IPS-18c (cell line): ENCODE data around the gene ADGRF1.
"Not testable (repeated sequence)": the region's sequence is repeated elsewhere in the genome, so short reads cannot be mapped to it uniquely, and the experiment has no call there.

Experiments used
- H3K4me3 ChIP-seq: 2 replicates; pipeline ENCODE4 v1.7.0; 2013; ENCODE audit warnings: low read depth, mild to moderate bottlenecking, low read length, moderate library complexity; ENCODE audit not compliant: insufficient read depth
- H3K9me3 ChIP-seq: one replicate; pipeline ENCODE4 v1.6.1; 2013; ENCODE audit warnings: mild to moderate bottlenecking, low read length, moderate library complexity; ENCODE audit not compliant: control insufficient read depth, insufficient read depth

The ADGRF1 gene

GRCh38 chr6:47042275-47042791 is at the start of gene ADGRF1:
ADGRF1 (minus strand) TSS chr6:47042332; CDS start chr6:47029061, 13,271 bp downstream.
- no peak within 1 kb of the TSS for H3K4me3 ChIP-seq
- H3K9me3 ChIP-seq = no peaks in the 10 kb centered on the region

DNA sequence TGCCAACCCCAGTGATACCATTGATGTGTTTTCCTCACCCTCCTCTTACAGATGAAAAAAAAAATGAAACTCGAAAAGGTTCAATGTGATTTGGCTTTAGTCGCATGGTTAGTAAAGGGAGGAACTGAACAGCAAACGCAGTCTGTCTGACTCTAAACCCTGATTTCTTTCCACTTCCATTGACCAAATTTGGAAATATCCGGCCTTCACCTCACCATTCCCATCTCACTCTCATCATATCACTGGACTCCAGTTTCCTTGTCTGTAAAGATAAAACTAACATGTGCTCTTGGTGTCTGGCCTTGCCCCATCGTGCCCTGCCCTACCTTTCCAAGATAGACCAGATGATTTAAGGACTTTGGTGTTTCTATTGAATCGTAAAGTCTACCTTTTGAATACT is 48.7 kb upstream of the ADGRF1 start:
- no peaks in the 10 kb centered on the region for H3K9me3 ChIP-seq
- no peak overlapping the region for H3K4me3 ChIP-seq

GRCh38 chr6:47089473-47089872 is 47.3 kb upstream of the ADGRF1 start:
- not testable (repeated sequence) for H3K4me3 ChIP-seq, H3K9me3 ChIP-seq

DNA sequence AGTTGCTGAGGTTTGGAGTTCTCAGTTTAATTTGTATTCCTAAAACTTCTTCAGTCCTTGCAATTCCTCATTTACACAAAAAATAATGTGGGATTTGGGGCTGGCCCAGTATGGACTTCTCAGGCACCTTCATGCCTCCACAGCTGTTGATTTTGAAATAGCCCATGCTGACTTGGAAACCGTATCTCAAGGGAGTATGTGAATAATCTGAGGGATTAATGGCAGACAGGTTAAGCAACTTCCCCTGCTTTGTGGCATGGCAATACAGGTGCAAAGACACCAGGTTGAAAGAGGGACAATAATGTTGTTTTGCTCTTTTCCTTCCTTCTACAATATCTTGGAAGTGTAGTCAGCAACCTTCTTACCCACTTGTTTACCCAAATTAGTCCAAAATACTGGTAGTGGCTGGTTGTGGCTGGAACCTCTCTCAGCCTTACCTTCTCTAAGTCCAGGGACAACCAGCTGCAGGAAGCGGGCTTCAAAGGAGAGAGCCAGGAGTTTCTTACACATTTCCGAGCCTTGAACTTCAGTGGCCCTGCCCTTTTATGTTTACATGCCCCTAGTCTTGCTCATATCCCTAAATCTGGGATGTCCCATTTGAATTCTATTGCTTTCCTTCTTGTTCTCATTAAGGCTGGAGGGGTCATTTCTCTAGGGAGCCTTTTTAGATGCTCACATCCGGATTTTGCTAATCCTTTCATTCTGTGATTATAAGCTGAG is 44.1 kb upstream of the ADGRF1 start:
- H3K4me3 ChIP-seq = no peak overlapping the region
- H3K9me3 ChIP-seq = no peaks in the 10 kb centered on the region

DNA sequence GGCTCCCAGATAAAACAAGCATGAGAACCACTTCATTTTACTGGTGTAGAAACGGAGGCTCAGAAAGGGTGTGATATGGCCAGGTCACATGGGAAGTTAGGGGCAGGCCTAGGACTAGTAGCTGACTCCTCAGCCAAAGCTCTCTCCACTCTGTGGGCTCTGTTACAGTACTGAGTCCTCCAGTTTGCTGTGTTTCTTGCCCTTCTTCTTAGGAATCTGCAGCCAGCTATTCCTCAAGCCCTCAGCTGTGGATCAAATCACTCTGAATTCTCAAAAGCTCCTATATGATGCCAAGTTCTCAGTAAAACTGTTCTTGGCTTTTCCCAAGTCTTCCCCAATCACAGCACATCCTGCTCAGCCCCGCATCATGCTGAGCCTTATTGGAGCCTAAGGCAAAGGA is 42.5 kb upstream of the ADGRF1 start:
- H3K9me3 ChIP-seq = no peaks in the 10 kb centered on the region
- H3K4me3 ChIP-seq = no peak overlapping the region

GRCh38 chr6:47083586-47084047 is 41.5 kb upstream of the ADGRF1 start:
- H3K9me3 ChIP-seq = no peaks in the 10 kb centered on the region
- H3K4me3 ChIP-seq = no peak overlapping the region

DNA sequence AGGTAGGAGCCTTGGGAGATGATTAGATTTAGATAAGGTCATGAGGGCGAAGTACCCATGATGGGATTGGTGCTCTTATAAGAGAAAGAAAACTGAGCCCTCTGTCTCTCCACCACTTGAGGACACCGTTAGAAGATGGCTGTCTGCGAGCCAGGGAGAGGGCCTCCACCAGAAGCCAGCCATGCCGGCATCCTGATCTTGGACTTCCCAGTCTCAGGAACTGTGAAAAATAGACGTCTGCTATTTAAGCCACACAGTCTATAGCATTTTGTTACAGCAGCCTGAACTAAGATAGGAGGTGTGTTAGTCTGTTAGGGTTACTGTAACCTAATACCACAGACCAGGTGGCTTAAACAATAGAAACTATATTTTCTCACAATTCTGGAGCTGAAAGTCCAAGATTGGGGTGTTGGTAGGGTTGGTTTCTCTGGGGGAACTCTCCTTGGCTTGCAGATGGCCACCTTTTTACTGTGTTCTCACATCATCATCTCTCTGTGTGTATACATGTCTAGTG is 38.0 kb upstream of the ADGRF1 start:
- no peaks in the 10 kb centered on the region for H3K9me3 ChIP-seq
- no peak overlapping the region for H3K4me3 ChIP-seq

GRCh38 chr6:47079638-47080037 is 37.5 kb upstream of the ADGRF1 start:
- no peaks in the 10 kb centered on the region for H3K9me3 ChIP-seq
- no peak overlapping the region for H3K4me3 ChIP-seq

GRCh38 chr6:47078991-47079390 is 36.9 kb upstream of the ADGRF1 start:
- no peaks in the 10 kb centered on the region for H3K9me3 ChIP-seq
- no peak overlapping the region for H3K4me3 ChIP-seq

GRCh38 chr6:47076422-47077344 is 34.6 kb upstream of the ADGRF1 start:
- Histone ChIP-seq H3K4me3 (no peak overlapping the region), H3K9me3 (no peaks in the 10 kb centered on the region)

DNA sequence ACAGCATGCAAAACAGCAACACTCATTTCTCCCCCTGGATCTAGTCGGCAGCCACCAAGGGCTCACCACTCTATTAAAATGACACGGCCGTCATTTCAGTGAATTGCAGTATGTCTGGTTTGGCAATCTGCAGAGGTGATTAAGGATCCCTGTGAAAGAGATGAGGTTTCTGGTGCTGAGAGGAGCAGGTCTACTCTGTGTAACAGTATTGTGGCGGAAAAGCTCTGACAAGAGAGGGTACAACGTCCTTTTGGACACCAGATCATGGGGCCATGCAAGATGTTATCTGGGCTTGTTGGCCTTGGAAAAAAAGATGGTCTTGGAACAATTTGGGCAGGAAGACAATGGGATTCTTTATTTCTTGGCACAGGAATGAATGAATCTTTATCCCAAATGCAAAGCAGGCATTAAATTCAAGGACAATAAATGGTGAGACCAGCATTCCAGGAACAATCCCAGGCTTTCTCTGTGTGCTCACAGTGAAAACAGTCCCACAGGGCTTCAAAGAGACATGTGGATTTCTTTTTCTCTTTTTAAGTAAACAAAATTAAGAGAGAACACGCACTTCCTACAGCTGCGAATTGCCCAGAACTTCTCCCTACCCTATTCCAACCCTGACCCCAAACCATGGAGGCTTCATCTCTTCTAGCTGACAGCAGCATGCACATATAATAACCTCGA is 33.7 kb upstream of the ADGRF1 start:
- no peaks in the 10 kb centered on the region for H3K9me3 ChIP-seq
- H3K4me3 ChIP-seq = no peak overlapping the region

DNA sequence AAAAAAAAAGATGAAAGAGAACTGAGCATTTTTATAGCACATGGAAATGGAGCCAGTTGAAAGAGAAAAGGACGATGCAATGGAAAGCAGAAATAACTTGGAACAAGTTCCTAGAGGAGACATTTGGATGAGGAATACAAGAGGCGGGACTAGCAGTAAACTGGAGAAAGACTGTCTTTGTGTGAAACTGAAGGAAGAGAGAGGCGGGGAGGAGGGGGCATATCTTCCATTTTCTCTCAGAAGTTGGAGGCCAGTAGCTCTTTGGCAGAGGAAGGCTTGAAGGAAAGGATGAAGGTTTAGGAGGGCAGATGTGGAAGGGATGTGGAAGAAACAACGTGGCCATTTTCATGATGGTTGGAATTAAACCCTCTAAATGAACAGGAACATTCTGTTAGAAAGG is 33.0 kb upstream of the ADGRF1 start:
- H3K9me3 ChIP-seq = no peaks in the 10 kb centered on the region
- H3K4me3 ChIP-seq = no peak overlapping the region

DNA sequence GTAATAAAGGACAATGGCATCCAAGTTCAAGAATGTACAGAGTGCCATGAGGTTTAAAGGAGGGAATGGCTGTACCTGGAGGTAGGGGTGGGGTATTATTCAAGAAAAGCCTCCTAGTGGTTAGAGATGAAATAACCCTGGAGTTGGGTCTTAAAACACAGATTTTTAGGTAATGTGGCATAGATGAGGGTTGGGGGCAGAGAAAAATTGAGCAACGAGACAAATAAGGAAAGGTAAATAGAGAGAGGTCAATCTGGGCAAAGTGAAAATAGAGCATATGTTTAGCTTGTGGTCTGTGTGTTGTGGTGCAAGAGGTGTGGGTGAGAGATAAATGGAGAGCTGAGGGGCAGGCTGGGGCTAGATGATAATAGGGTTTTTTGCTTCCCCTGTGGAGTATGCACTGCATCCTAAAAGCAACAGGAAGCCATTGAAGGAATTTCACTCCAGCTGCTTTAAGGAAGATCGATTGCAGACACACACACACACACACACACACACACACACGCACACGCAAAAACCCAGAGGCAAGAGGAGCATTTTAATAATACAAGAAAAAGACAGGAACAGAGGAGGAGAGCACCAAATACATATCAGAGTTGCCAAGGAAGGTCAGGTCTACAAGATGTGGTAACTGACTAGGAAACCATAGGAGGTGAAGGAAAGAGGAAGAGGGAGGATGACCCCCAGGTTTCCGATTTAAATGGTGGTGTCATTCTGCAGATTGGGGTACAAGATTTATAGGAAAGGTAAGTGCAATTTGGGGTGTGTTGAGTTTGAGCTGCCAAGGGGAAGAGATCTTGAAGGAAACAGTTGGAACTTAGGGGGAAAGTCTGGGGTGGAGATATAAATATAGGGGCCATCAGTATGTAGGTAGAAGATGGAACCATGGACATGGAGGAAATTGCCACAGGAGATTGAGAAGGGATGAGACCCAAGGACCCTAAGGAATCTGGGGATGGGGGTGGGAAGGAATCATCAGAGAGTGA is 31.3 kb upstream of the ADGRF1 start:
- no peak overlapping the region for H3K4me3 ChIP-seq
- H3K9me3 ChIP-seq = no peaks in the 10 kb centered on the region

DNA sequence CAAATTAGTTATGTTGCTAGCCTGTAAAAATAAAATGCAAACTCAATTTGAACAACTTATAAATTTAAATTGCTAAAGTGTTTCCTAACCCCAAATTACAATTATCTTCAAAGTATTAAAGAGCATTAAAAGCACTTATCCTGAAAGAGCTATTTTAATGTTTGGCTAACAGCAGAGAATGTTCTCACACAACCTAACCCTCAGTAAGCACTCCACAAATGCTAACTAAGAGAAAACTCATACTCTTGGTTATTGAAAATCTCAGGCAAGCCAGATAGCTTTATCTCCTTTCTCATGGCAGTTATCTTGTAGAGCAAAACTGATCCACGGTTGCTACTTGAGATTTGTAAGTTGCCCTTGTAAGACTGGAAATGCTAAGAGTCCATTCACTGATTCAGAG is 30.5 kb upstream of the ADGRF1 start:
- H3K4me3 ChIP-seq = no peak overlapping the region
- H3K9me3 ChIP-seq = no peaks in the 10 kb centered on the region

- no peak overlapping the region for H3K4me3 ChIP-seq
- H3K9me3 ChIP-seq = no peaks in the 10 kb centered on the region
These were observed 29.5 kb upstream of the ADGRF1 start for GRCh38 chr6:47071681-47072080.

- Histone ChIP-seq H3K4me3 (no peak overlapping the region), H3K9me3 (no peaks in the 10 kb centered on the region)
These were observed 28.3 kb upstream of the ADGRF1 start for GRCh38 chr6:47070461-47070860.
